K562 (cell line): ENCODE measurements around the gene FAM9B. TPM values are rescaled to one million over a fixed set of nuclear protein-coding genes. Genes with fewer than 3 reads are reported as not detected.

Experiments used
- ATAC-seq: fragments of 200-7000 bp; cut with Tn5 transposase; 3 replicates; pipeline ENCODE4 v1.9.1; 2020; ENCODE audit warnings: moderate library complexity
- BruUV-seq: library from RNA; stranded (reverse); fragments of 400-500 nt; replicated peaks from 2 replicates; lab custom pipeline; 2021; lab: Mats Ljungman, UMichigan
- CTCF ChIA-PET: fragments of 300-600 bp; formaldehyde crosslinking; extraction: SDS; loops from one replicate; lab custom pipeline; 2021; ENCODE audit warnings: low intra/inter-chr PET ratio; lab: Yijun Ruan, JAX
- POLR2A ChIA-PET: fragments of 300-600, 350-650 bp; sonication (Branson Sonifier 250); formaldehyde crosslinking; extraction: SDS; loops from one replicate; lab custom pipeline; 2021; ENCODE audit warnings: antibody characterized with exemption, inconsistent platforms; lab: Yijun Ruan, JAX
- DNase-seq, 4 experiments: peaks; one replicate each; pipeline versions ENCODE4 v3.0.0 to v3.0.0-alpha.2; 2011 to 2018; ENCODE audit warnings: low spot score in 3 of 4, mixed read lengths in 3 of 4; ENCODE audit errors: extremely low read depth in 1 of 4
- FAIRE-seq: peaks from 2 replicates; lab custom pipeline; 2011; peaks lifted over from hg19 to GRCh38; lab: Jason Lieb, UNC
- H2AFZ ChIP-seq: 2 replicates; pipeline ENCODE4 v1.6.0; 2011; ENCODE audit warnings: low read depth, low read length, control low read depth, inconsistent platforms
- H3K27ac ChIP-seq: fragments of 200-600 bp; 3 replicates; pipeline ENCODE4 v1.8.0; 2011; ENCODE audit warnings: low read depth, mild to moderate bottlenecking, control low read depth, inconsistent platforms, low read length, moderate library complexity, mixed read lengths; ENCODE audit errors: extremely low read depth
- H3K27me3 ChIP-seq, 2 experiments: fragments of 300-600 bp in 1 of 2; 2 replicates in 1 of 2; 3 replicates in 1 of 2; pipeline versions ENCODE4 v1.6.0 to v1.8.0; 2011; ENCODE audit warnings: inconsistent platforms in 2 of 2, low read length in 2 of 2, mild to moderate bottlenecking in 1 of 2, mixed read lengths in 1 of 2, moderate library complexity in 1 of 2; ENCODE audit not compliant: control insufficient read depth in 2 of 2, insufficient read depth in 2 of 2
- H3K36me3 ChIP-seq: fragments of 300-600 bp; 3 replicates; pipeline ENCODE4 v1.8.0; 2011; ENCODE audit warnings: mild to moderate bottlenecking, low read length, inconsistent platforms; ENCODE audit not compliant: control insufficient read depth, insufficient read depth
- H3K4me1 ChIP-seq, 2 experiments: fragments of 200-600 bp in 1 of 2; replicated peaks in 1 of 2; 2 replicates in 1 of 2; 3 replicates in 1 of 2; pipeline versions ENCODE4 v1.5.1 to v1.8.0; 2011; ENCODE audit warnings: inconsistent platforms in 2 of 2, low read length in 2 of 2, mild to moderate bottlenecking in 1 of 2, mixed read lengths in 1 of 2, moderate library complexity in 1 of 2; ENCODE audit not compliant: control insufficient read depth in 2 of 2, insufficient read depth in 2 of 2
- H3K4me2 ChIP-seq: 2 replicates; pipeline ENCODE4 v1.6.1; 2011; ENCODE audit warnings: low read length, control low read depth, inconsistent platforms, mixed read lengths; ENCODE audit not compliant: insufficient read depth
- H3K4me3 ChIP-seq: fragments of 200-600 bp; sonication (generic), shearing (Covaris generic); 2 replicates; pipeline ENCODE4 v1.5.1; 2016; ENCODE audit warnings: control low read depth, inconsistent platforms
- H3K79me2 ChIP-seq: fragments of 200-600 bp; 3 replicates; pipeline ENCODE4 v1.8.0; 2011; ENCODE audit warnings: low read length, inconsistent platforms; ENCODE audit not compliant: control insufficient read depth, insufficient read depth
- H3K9ac ChIP-seq, 2 experiments: 2 replicates each; pipeline versions ENCODE4 v1.6.0 to v1.6.1; 2011; ENCODE audit warnings: low read depth in 2 of 2, low read length in 2 of 2, control low read depth in 1 of 2, inconsistent platforms in 1 of 2, mild to moderate bottlenecking in 1 of 2, mixed read lengths in 1 of 2; ENCODE audit not compliant: insufficient read depth in 1 of 2
- H3K9me1 ChIP-seq: one replicate; pipeline ENCODE4 v1.6.0; 2011; ENCODE audit warnings: inconsistent platforms, mild to moderate bottlenecking, low read length, moderate library complexity; ENCODE audit not compliant: control insufficient read depth, insufficient read depth
- H3K9me3 ChIP-seq: replicated peaks from 2 replicates; pipeline ENCODE4 v1.5.1; 2011; ENCODE audit warnings: low read depth, low read length, inconsistent platforms; ENCODE audit not compliant: control insufficient read depth, insufficient read depth
- H4K20me1 ChIP-seq: replicated peaks from 2 replicates; pipeline ENCODE4 v1.6.1; 2011; ENCODE audit warnings: low read length, inconsistent platforms, mixed read lengths; ENCODE audit not compliant: control insufficient read depth, insufficient read depth
- AFF1 ChIP-seq, 2 experiments: fragments of 450-650 bp; IDR thresholded peaks; 2 replicates each; pipeline ENCODE4 v1.6.1; 2018; ENCODE audit warnings: mild to moderate bottlenecking in 2 of 2, low read depth in 1 of 2; ENCODE audit not compliant: partially characterized antibody in 2 of 2
- ARID3A ChIP-seq: IDR thresholded peaks from 2 replicates; pipeline ENCODE4 v1.6.1; 2012; ENCODE audit warnings: low read depth, low read length, improper control_type of control experiment, borderline replicate concordance
- C11orf30 ChIP-seq: fragments of 450-650 bp; IDR thresholded peaks from 2 replicates; pipeline ENCODE4 v1.6.1; 2016; ENCODE audit warnings: low read depth, mild to moderate bottlenecking
- EP300 ChIP-seq: IDR thresholded peaks from 2 replicates; pipeline ENCODE4 v1.6.1; 2012; ENCODE audit warnings: low read length, improper control_type of control experiment
- ETS2 ChIP-seq: IDR thresholded peaks from 2 replicates; pipeline ENCODE4 v1.6.1; 2016; ENCODE audit warnings: borderline replicate concordance, missing genetic modification characterization, mild to moderate bottlenecking, moderate library complexity, missing compliant biosample characterization; ENCODE audit not compliant: poor library complexity, severe bottlenecking
- HDAC2 ChIP-seq: fragments of 450-650 bp; IDR thresholded peaks from 2 replicates; pipeline ENCODE4 v1.6.1; 2016; ENCODE audit warnings: mild to moderate bottlenecking
- HIVEP1 ChIP-seq: fragments of 250-450 bp; sonication (Bioruptor Pico); IDR thresholded peaks from 2 replicates; pipeline ENCODE4 v1.4.0; 2020; ENCODE audit warnings: mild to moderate bottlenecking
- KAT8 ChIP-seq: fragments of 450-650 bp; IDR thresholded peaks from 2 replicates; pipeline ENCODE4 v1.6.1; 2016; ENCODE audit warnings: low read depth, mild to moderate bottlenecking
- KDM1A ChIP-seq, 2 experiments: fragments of 450-650 bp; IDR thresholded peaks; 2 replicates each; pipeline ENCODE4 v1.6.1; 2016; ENCODE audit warnings: mild to moderate bottlenecking in 2 of 2
- KHSRP ChIP-seq: fragments of 450-650 bp; IDR thresholded peaks from 2 replicates; pipeline ENCODE4 v1.6.1; 2017
- MAFG ChIP-seq: fragments of 450-650 bp; conservative IDR thresholded peaks from 2 replicates; pipeline ENCODE4 v1.6.1; 2016; ENCODE audit warnings: missing genetic modification characterization, missing compliant biosample characterization
- ZNF316 ChIP-seq: fragments of 450-650 bp; IDR thresholded peaks from 2 replicates; pipeline ENCODE4 v1.6.1; 2016
- ZNF79 ChIP-seq: fragments of 250-450 bp; sonication (Bioruptor Pico); IDR thresholded peaks from 2 replicates; pipeline ENCODE4 v1.4.0; 2020; ENCODE audit warnings: low read depth, mild to moderate bottlenecking, moderate library complexity
- WGBS: fragments of 100-300 bp; shearing (Covaris generic); methylation state at CpG from one replicate; pipeline ENCODE4 v1.1.6; 2016; ENCODE audit warnings: low coverage, mixed read lengths; ENCODE audit not compliant: insufficient coverage; ENCODE audit errors: missing lambda C conversion rate; 5-methylcytosine and 5-hydroxymethylcytosine counted together
- in situ Hi-C: fragments of 300-500 bp; cut with MboI; formaldehyde crosslinking; loops from 4 replicates; pipeline ENCODE4 v1.15.0; 2018; ENCODE audit warnings: inconsistent platforms, mixed read lengths
- intact Hi-C: fragments of 100-400 bp; cut with micrococcal nuclease; formaldehyde crosslinking; loops from 2 replicates; pipeline ENCODE4 v1.14.2; 2022
- polyA plus RNA-seq, 8 experiments: library from polyadenylated mRNA; depleted of rRNA in 4 of 8; stranded (reverse) in 5 of 8; unstranded in 3 of 8; fragments of >200 nt; fragmentation: Nextera tagmentation in 2 of 8; fragmentation: Illumina TruSeq in 1 of 8; extraction: Ambion mirVana in 2 of 8; extraction: Trizol in 1 of 8; gene quantifications; 2 replicates each; pipeline versions ENCODE4 v1.2.1 to v1.2.3, GENCODE V29; 2011 to 2014; ENCODE audit warnings: inconsistent platforms in 1 of 8, missing spikeins in 1 of 8
- total RNA-seq, 7 experiments: library from RNA; depleted of rRNA in 6 of 7; stranded (reverse); fragments of >200 nt in 6 of 7; fragmentation: Illumina TruSeq in 2 of 7; extraction: Trizol in 2 of 7; gene quantifications; 2 replicates each; pipeline versions ENCODE4 v1.2.1 to v1.2.3, GENCODE V29; 2011 to 2021; ENCODE audit warnings: low replicate concordance in 1 of 7

The FAM9B gene
- total and polyA plus RNA-seq, 9 of the 15 experiments (the other 6 are each of a cell fraction or from before 2014, with no cell fraction given), result 0.53 to 4.6 (median 3.2) TPM

GRCh38 chrX:9038244-9038643 is 4.3 kb upstream of the FAM9B start:
- ATAC-seq, result no peak

DNA sequence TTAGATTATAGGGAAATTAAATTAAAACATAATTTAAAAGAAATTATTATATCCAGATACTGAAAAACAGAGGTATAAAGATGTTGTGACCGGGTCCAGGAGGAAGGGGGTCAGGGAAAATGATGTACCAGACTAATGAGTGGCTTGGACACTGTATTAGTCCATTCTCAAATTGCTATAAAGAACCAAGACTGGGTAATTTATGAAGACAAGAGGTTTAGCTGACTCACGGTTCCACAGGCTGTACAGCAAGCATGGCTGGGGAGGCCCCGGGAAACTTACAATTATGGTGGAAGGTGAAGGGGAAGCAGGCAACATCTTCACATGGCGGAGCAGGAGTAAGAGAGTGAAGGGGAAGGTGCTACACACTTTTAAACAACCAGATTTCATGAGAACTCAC is 3.4 kb upstream of the FAM9B start:
- FAIRE-seq (no peak), ATAC-seq (peak; percentile 37; the same call in 1 of the 3 replicates), DNase-seq (no peak)
- no TSS peak for BruUV-seq
- intact Hi-C loops, result no loop called here
- ChIA-PET CTCF (no interaction called here), POLR2A (no interaction called here)
- in situ Hi-C loops, result no loop called here
- H3K4me1 ChIP-seq, result peaks cover 0 to 5% of the 10 kb centered on the region in 2 experiments; a peak in 1 of 5 replicates
- H3K27ac ChIP-seq, result no peak overlapping the region
- no peak overlapping the region for H3K9ac ChIP-seq
- H2AFZ ChIP-seq, result peak overlapping the region; percentile 74; the same call in 1 of the 2 replicates
- no peaks in the 10 kb centered on the region for H3K36me3 ChIP-seq
- no peak overlapping the region for H3K4me2 ChIP-seq
- H3K9me1 ChIP-seq, result no peaks in the 10 kb centered on the region
- no peaks in the 10 kb centered on the region for H3K27me3 ChIP-seq
- no peaks in the 10 kb centered on the region for H3K9me3 ChIP-seq
- 0% methylated on average over 3 of the region's 4 CpGs for WGBS
- H4K20me1 ChIP-seq, result no peaks in the 10 kb centered on the region
- H3K79me2 ChIP-seq, result no peaks in the 10 kb centered on the region
- no peak overlapping the region for H3K4me3 ChIP-seq
- TF ChIP-seq KDM1A (IDR thresholded peaks at IDR 0.05) (no peak), C11orf30 (0 out of 2 replicates have a peak, but pooled peaks have one; percentile 30), HDAC2 (no peak), ARID3A (no peak), KHSRP (no peak), ETS2 (tag) (no peak), HIVEP1 (CRISPR knock-in tag) (no peak), MAFG (tag) (peak; percentile 62; the same call in 1 of the 2 replicates), ZNF316 (peak; percentile 14; the same call in 1 of the 2 replicates), KAT8 (no peak), AFF1 (IDR thresholded peaks at IDR 0.05; ENCODE audit: low read depth in 1 of 2, partially characterized antibody in 2 of 2) (no peak)

More at GRCh38 chrX:9038244-9038643, 4.3 kb upstream of the FAM9B start:
- FAIRE-seq, result no peak
- TF ChIP-seq ZNF79 (CRISPR knock-in tag) (no peak), EP300 (no peak)
- TF ChIP-seq, all 486 proteins: peak for 0
- no peak for DNase-seq
- Histone ChIP-seq H3K9me3 (no peaks in the 10 kb centered on the region), H3K27me3 (no peaks in the 10 kb centered on the region), H3K9me1 (no peaks in the 10 kb centered on the region), H3K36me3 (no peaks in the 10 kb centered on the region), H3K4me2 (no peak overlapping the region), H3K4me1 (peaks cover 0 to under 1% of the 10 kb centered on the region in 2 experiments; a peak in 1 of 5 replicates), H3K79me2 (no peaks in the 10 kb centered on the region), H2AFZ (no peak overlapping the region), H3K27ac (no peak overlapping the region), H3K9ac (no peak overlapping the region), H4K20me1 (no peaks in the 10 kb centered on the region), H3K4me3 (no peak overlapping the region)
- CTCF ChIA-PET, result no interaction called here
- BruUV-seq, result no TSS peak
- WGBS, result 3% methylated on average over 4 of the region's 4 CpGs
- in situ Hi-C loops (no loop called here), intact Hi-C loops (no loop called here)
- POLR2A ChIA-PET, result no interaction called here
